ENCODE results near the gene LHFPL2. TPM values are rescaled to one million over a fixed set of nuclear protein-coding genes. Genes with fewer than 3 reads are reported as not detected.

The LHFPL2 gene
- total and polyA plus RNA-seq, 7 donors = 1.1 to 6.4 (median 3.6) TPM

DNA sequence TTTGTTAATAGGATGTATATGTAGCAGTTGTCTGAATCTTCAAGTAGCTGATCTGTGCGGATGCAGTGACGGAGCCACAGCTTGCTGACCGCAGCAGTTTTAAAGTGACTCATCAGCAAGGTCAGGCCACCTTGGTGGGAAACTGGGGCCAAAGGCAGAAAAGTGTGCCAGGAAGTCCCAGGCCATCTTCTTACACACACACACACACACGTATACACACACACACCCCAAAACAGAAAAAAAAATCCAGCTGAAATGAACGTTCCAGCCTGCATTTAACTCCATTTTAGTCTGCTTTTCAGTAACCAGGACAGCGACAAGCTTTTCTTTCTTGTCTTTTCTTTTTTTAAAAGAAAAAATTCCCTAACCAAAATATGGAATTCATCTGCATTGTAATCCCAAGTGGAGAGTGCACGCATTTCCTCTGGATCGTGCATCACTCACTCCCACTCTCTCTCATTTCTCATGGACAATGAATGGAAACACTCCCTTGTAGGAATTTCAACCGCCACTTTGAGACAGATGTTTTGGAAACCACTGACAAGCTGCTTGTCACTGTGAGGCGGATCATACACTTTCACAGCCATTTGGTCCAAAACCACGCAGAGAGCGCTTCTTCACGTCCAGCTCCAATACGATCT, 103.9 kb downstream of the LHFPL2 start:
- intact Hi-C loops (cut with DNase I) = no loop called here
- TF ChIP-seq, protein P1, sequence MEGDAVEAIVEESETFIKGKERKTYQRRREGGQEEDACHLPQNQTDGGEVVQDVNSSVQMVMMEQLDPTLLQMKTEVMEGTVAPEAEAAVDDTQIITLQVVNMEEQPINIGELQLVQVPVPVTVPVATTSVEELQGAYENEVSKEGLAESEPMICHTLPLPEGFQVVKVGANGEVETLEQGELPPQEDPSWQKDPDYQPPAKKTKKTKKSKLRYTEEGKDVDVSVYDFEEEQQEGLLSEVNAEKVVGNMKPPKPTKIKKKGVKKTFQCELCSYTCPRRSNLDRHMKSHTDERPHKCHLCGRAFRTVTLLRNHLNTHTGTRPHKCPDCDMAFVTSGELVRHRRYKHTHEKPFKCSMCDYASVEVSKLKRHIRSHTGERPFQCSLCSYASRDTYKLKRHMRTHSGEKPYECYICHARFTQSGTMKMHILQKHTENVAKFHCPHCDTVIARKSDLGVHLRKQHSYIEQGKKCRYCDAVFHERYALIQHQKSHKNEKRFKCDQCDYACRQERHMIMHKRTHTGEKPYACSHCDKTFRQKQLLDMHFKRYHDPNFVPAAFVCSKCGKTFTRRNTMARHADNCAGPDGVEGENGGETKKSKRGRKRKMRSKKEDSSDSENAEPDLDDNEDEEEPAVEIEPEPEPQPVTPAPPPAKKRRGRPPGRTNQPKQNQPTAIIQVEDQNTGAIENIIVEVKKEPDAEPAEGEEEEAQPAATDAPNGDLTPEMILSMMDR (IDR thresholded peaks at IDR 0.05) = no peak
- ATAC-seq (no peak), DNase-seq (no peak)
- H3K9me3 ChIP-seq = no peaks in the 10 kb centered on the region
- no peaks in the 10 kb centered on the region for H3K27me3 ChIP-seq (ENCODE audit: insufficient read depth in 3 of 3, low read length in 2 of 3)
- H3K4me3 ChIP-seq = no peak overlapping the region
- peaks cover 19% of the 10 kb centered on the region for H3K4me1 ChIP-seq
- H3K36me3 ChIP-seq (ENCODE audit: insufficient read depth in 1 of 2, low read depth in 1 of 2) = no peaks in the 10 kb centered on the region
- 79 to 81% (median 79%) methylated on average over 14 of the region's 14 CpGs for WGBS, 3 donors
- no peak overlapping the region for H3K27ac ChIP-seq

DNA sequence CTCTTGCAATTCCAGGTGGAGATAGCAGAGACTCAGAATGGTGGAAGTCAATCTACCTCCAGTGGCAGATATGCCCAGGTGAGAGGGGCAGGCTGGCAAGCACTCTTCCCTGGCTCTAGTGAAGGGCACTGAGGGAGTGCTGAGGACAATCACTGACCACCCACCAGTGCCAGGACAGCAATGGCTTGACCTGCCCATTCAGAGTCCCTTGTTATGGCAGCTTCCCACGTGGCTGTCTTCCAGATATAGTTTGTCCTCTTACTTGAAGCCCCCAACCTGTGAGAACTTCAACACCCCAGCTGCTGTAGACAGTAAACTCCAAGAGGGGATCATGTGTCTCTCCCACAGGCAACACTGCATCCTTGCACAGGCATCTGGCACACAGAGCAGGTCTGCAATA, 104.7 kb downstream of the LHFPL2 start:
- Histone ChIP-seq H3K9me3 (no peaks in the 10 kb centered on the region), H3K36me3 (ENCODE audit: insufficient read depth in 1 of 2, low read depth in 1 of 2) (no peaks in the 10 kb centered on the region), H3K27ac (no peak overlapping the region), H3K4me1 (peaks cover 19% of the 10 kb centered on the region), H3K4me3 (no peak overlapping the region), H3K27me3 (ENCODE audit: insufficient read depth in 3 of 3, low read length in 2 of 3) (no peaks in the 10 kb centered on the region)
- ATAC-seq (no peak), DNase-seq (no peak)
- intact Hi-C loops (cut with DNase I) = no loop called here
- TF ChIP-seq, protein P1 (IDR thresholded peaks at IDR 0.05) = no peak
- WGBS, 3 donors = 22 to 37% (median 27%) methylated on average over 1 of the region's 1 CpG

DNA sequence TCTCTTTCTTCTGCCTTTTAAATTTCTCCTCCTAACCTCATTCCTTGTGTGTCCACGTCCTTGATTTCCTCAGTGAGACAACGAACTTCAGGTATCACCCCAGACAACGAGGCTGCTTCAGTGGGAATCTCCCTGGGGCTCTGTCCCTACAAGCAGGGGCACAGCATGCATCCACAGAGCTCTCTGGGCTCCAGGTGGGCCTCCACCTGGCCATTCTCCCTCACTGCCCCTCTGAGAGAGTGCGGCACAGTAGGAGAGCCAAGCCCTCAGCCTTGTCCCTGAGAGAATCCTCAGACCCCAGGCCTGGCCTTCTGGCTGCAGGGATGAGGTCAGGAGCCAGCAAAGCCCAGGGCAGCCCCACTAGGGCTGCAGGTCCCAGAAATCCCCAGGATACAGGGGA, 105.3 kb downstream of the LHFPL2 start:
- Histone ChIP-seq H3K9me3 (no peaks in the 10 kb centered on the region), H3K27me3 (ENCODE audit: insufficient read depth in 3 of 3, low read length in 2 of 3) (no peaks in the 10 kb centered on the region), H3K4me1 (peaks cover 15% of the 10 kb centered on the region), H3K27ac (no peak overlapping the region), H3K36me3 (ENCODE audit: insufficient read depth in 1 of 2, low read depth in 1 of 2) (no peaks in the 10 kb centered on the region), H3K4me3 (no peak overlapping the region)
- no peak for ATAC-seq
- TF ChIP-seq, protein P1 (IDR thresholded peaks at IDR 0.05) = no peak
- 90 to 98% (median 95%) methylated on average over 4 of the region's 4 CpGs for WGBS, 3 donors
- DNase-seq = no peak
- intact Hi-C loops (cut with DNase I) = no loop called here

DNA sequence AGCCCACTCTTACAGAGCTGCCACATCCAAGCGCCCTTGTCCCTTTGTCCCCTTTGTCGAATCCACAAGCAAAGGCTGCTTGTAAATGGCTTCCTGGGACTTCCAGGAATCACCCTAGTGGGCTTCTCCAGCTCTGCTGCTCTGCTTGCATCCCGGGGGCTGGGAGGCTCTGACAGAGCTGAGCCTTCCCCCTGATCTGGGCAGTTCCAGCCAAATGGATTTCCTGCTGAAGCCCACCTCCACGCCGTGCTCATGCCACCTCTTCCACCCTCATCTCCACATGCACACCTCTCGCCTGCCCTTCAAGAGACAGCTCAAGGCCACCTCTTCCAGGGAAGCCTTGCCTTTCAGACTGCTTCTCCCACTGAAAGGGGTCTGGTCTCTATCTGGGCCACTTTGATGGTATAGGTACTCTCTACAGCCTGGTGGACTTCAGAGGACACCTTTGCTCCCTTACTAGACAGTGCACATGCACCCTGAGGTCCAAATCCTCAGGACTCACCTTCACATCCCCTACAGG, 106.2 kb downstream of the LHFPL2 start:
- DNase-seq (no peak), ATAC-seq (no peak)
- TF ChIP-seq, protein P1 (IDR thresholded peaks at IDR 0.05) = no peak
- H3K27me3 ChIP-seq (ENCODE audit: insufficient read depth in 3 of 3, low read length in 2 of 3) = no peaks in the 10 kb centered on the region
- H3K27ac ChIP-seq = no peak overlapping the region
- H3K4me3 ChIP-seq = no peak overlapping the region
- no peaks in the 10 kb centered on the region for H3K36me3 ChIP-seq (ENCODE audit: insufficient read depth in 1 of 2, low read depth in 1 of 2)
- H3K4me1 ChIP-seq = peaks cover 12% of the 10 kb centered on the region
- WGBS, 3 donors = 85 to 89% (median 86%) methylated on average over 6 of the region's 6 CpGs
- intact Hi-C loops (cut with DNase I) = no loop called here
- H3K9me3 ChIP-seq = no peaks in the 10 kb centered on the region
